Islet precursor cell (in vitro differentiated cells): ENCODE results near the gene AGPAT3.

Experiments used
- DNase-seq: peaks from one replicate; pipeline ENCODE4 v3.0.0-alpha.2; 2018

The AGPAT3 gene

GRCh38 chr21:43910460-43910859 lies 45.4 kb downstream of the AGPAT3 start:
- no peak for DNase-seq

DNA sequence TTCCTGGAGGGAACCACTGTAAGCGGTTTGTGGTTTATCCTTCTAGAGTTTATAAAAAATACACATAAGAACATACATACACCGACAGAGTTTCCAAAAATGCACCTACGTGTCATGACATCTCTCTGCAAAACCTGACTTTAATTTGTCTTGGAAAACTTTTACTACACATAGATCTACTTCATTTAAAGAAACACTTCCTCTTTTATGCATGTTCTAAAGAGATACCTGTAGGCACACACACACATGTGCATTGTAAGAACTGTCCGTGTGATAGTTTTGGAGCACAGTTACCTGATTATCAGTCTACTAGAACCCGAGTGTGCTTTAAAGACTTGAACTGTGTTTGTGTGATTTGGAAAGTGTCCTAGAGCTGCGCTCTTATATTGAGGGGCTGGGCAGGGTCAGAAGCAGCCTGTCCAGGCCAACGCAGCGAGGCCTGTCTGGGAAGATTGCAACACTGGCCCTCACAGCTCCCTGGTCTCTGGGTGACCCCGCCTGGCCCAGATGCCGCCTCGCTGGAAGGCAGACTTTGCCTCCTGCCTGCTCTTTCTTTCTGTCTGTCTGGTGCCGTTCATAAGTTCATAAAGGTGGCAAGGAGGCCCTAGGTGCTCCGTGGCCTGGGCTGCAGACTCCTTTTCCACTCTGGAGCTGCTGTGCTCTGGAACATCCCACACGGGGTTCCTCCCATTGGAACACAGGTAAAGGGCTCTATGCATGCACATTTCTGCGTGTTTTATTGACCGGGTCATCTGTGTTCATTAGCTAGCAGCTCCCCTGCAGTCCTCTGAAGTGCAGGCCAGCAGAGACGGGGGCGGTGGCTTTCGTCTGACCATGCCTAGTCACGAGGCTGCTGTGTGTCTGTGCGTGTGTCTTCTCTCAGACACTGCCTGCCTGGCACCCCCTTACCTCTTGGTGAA lies 46.3 kb downstream of the AGPAT3 start:
- no peak for DNase-seq

- DNase-seq = no peak
These were observed 47.0 kb downstream of the AGPAT3 start for GRCh38 chr21:43911935-43912487.

GRCh38 chr21:43912500-43912899 lies 47.5 kb downstream of the AGPAT3 start:
- DNase-seq = no peak

DNA sequence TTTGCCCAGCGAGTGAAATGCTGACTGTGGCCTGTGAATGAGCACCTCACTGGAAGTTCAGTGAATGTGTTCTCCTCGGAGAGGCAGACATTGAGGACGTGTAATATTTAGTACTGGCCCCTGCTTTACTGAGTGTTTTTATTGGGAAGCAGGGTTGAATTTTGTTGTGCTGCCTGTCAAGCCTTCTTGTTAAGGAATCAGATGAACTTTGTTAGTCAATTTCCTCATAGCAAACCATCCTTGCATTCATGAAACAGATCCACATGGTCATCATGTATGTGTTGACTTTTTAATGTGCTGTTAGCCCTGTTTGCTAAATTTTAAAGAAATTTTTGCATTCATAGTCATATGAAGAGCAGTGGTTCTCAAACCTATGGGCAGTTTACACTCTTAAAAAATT lies 47.9 kb downstream of the AGPAT3 start:
- no peak for DNase-seq

DNA sequence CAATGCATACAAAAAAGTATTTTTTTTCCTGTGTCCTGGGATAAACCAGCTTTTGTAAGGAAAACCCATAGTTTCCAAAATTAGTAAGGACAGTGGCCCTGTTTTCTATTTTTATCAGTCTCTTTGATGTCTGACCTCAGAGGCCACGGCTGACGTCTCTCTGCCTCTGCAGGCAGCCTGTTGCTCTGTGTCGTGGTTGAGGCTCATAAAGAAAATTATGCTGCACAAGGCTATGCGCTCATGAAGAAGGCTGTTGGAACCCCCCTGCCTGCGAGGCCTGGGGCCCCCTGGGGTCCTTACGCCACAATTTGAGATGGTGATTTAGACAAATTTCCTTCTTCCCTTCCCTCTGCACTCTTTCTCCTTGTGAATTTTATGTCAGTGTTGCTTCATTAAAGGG lies 48.9 kb downstream of the AGPAT3 start:
- DNase-seq = no peak

DNA sequence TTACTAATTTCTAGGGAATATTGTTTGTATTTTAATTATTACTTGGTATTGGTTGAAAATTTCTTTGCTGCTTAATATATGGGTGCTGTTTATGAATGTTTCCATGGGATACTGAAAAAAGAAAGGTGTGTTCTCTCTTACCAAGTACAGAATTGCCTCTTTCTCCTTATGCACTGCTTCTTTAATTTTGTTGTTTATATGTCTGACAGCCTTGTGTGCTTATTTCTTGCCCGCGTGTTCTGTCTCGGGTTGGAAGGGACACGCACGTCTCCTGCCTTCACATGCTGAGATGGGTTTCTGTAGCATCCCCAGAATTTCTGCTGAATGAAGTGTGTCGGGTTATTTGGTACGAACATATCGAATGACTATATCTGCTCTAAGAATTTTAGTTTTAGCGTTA lies 51.1 kb downstream of the AGPAT3 start:
- no peak for DNase-seq

- DNase-seq = no peak
These were observed 51.9 kb downstream of the AGPAT3 start for GRCh38 chr21:43916691-43917514.

DNA sequence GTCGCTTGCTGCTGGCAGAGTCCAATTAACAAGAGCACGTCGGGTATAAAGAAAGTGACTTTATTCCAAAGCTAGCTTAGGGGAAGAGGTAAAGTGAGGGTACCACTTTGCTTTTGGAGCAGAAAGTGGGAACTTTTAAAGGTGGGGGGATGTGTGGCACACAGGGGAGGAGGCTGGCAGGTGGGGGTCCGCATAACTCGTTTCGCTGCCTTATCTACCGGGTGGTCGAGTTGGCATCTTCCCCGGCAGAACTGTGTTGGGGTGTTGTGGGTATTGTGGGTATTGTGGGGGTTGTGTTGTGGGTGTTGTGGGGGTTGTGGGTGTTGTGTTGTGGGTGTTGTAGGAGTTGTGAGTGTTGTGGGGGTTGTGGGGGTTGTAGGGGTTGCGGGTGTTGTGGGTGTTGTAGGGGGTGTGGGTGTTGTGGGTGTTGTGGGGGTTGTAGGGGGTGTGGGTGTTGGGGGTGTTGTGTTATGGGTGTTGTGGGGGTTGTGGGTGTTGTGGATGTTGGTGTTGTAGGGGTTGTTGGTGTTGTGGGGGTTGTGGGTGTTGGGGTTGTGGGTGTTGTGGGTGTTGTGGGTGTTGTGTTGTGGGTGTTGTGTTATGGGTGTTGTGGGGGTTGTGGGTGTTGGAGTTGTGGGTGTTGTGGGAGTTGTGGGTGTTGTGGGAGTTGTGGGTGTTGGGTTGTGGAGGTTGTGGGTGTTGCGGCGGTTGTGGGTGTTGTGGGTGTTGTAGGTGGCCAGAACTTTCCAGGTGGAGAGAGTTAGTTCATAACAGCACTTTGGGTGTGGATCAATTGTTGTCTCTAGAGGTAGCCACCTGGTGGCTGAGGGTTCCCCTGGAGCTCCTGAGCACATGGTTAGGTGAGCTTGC lies 52.7 kb downstream of the AGPAT3 start:
- no peak for DNase-seq

DNA sequence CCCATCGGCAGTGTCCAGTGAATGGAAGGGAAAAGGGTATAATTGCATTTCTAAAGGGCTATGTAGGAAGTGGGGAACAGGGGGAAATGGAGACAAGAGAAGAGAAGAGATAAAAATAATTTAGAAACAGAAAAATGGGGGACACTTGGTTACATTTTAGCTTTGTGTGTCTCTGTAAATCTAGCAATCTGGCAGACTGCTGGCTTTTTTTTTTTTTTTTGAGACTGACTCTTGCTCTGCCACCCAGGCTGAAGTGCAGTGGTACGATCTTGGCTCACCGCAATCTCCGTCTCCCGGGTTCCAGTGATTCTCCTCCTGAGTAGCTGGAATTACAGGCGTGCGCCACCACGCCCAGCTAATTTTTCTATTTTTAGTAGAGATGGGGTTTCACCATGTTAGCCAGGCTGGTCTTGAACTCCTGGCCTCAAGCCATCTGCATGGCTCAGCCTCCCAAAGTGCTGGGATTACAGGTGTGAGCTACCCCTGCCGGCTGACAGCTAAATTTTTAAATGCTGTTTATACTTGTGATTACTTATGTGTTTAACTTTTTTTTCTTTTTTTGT lies 53.4 kb downstream of the AGPAT3 start:
- DNase-seq = no peak

GRCh38 chr21:43919283-43919682 lies 54.3 kb downstream of the AGPAT3 start:
- DNase-seq = no peak

GRCh38 chr21:43919871-43920801 lies 55.1 kb downstream of the AGPAT3 start:
- DNase-seq = no peak

- no peak for DNase-seq
These were observed 56.6 kb downstream of the AGPAT3 start for GRCh38 chr21:43921571-43921978.

DNA sequence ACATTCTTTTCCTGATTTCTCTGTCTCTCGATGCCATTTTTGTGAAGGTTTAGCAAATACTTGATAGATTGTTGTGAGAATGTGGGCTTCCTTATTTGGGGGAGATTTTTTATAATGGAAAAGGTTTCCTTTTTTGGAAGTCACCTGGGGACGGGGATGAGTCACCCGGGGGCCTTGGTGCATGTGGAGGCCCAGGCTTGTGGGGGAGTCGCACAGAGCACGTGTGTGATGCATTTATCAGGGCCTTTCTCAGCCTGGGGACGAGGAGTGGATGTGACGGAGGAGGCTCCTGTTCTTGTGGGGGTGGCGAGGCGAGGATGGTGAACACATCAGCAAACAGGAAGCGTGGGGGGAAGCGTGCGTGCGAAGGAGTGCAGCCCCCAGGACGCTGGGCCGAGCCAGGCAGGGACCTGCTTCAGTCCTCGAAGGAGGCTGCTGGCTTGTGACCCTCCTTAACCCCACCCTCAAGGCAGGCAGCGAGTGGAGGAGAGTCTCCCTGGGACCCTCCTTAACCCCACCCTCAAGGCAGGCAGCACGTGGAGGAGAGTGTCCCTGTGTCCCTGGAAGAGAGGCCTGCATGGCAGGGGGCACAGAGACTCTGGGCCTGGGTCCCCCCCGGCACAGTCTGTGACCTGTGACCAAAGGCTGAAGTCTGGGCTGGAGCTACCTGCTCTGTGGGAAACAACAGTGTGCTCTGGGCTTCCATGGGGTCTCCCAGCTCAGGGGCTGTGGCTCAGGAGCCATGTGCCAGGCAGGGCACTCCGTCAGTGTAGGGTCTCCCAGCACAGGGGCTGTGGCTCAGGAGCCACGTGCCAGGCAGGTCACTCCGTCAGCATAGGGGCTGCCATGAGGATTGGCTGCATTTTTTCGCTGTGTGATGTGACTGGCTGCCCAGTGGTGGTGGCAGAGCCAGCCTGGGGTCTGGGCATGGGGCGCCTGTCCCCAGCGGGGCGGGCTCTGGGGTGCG lies 57.2 kb downstream of the AGPAT3 start:
- DNase-seq = no peak

GRCh38 chr21:43922949-43923348 lies 57.9 kb downstream of the AGPAT3 start:
- DNase-seq = no peak

DNA sequence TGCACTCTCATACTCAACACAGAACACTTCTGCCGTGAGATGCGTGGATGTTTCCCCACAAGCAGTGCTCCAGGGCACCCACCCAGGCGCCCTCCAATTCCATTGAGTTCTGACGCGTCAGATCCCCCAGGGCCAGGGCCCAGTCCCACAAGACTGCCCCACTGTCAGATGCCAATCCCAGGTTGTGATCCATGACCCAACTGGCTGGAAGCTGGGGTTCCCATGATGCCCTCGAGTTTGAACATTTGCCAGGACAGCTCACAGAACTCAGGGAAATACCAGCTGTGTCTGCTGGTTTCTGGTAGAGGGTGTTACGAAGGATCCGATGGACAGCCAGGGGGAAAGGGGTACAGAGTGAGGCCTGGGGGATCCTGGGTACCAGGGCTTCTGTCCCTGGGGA lies 58.4 kb downstream of the AGPAT3 start:
- DNase-seq = no peak

GRCh38 chr21:43924421-43925095 lies 59.5 kb downstream of the AGPAT3 start:
- DNase-seq = no peak

GRCh38 chr21:43925096-43925481 lies 60.1 kb downstream of the AGPAT3 start:
- no peak for DNase-seq

- DNase-seq = no peak
These were observed 60.6 kb downstream of the AGPAT3 start for GRCh38 chr21:43925609-43926008.
